Mesenchymal stem cell (in vitro differentiated cells and primary cell): Measurements from ENCODE around the gene HOMER3.
"Not testable (repeated sequence)": the region's sequence is repeated elsewhere in the genome, so short reads cannot be mapped to it uniquely, and the experiment has no call there.

ENCODE experiments used
- DNase-seq: peaks from one replicate; pipeline ENCODE4 v3.0.0-alpha.2; 2013
- H2AFZ ChIP-seq: one replicate; pipeline ENCODE4 v1.6.1; 2013; ENCODE audit warnings: low read depth, mild to moderate bottlenecking, control low read depth, inconsistent platforms, low read length, moderate library complexity
- H2AK5ac ChIP-seq: 2 replicates; pipeline ENCODE4 v1.6.1; 2013; ENCODE audit warnings: low read length, moderate library complexity, mild to moderate bottlenecking, inconsistent platforms; ENCODE audit not compliant: severe bottlenecking
- H2BK120ac ChIP-seq: one replicate; pipeline ENCODE4 v1.6.1; 2013; ENCODE audit warnings: low read depth, mild to moderate bottlenecking, inconsistent platforms, low read length, moderate library complexity
- H2BK12ac ChIP-seq, 2 experiments: one replicate each; pipeline ENCODE4 v1.6.1; 2013; ENCODE audit warnings: inconsistent platforms in 2 of 2, low read length in 2 of 2, mild to moderate bottlenecking in 2 of 2, moderate library complexity in 2 of 2, control low read depth in 1 of 2
- H2BK15ac ChIP-seq: one replicate; pipeline ENCODE4 v1.6.1; 2013; ENCODE audit warnings: mild to moderate bottlenecking, low read depth, inconsistent platforms; ENCODE audit not compliant: poor library complexity, severe bottlenecking
- H2BK5ac ChIP-seq: 2 replicates; pipeline ENCODE4 v1.6.1; 2013; ENCODE audit warnings: low read depth, mild to moderate bottlenecking, low read length, control low read depth, inconsistent platforms; ENCODE audit not compliant: poor library complexity, severe bottlenecking
- H3K14ac ChIP-seq, 2 experiments: one replicate each; pipeline ENCODE4 v1.6.1; 2013; ENCODE audit warnings: inconsistent platforms in 2 of 2, low read length in 2 of 2, control low read depth in 1 of 2, mild to moderate bottlenecking in 1 of 2, moderate library complexity in 1 of 2
- H3K18ac ChIP-seq, 2 experiments: one replicate each; pipeline ENCODE4 v1.6.1; 2013; ENCODE audit warnings: inconsistent platforms in 2 of 2, low read length in 2 of 2, control low read depth in 1 of 2, low read depth in 1 of 2, mild to moderate bottlenecking in 1 of 2
- H3K23ac ChIP-seq, 2 experiments: one replicate each; pipeline ENCODE4 v1.6.1; 2013; ENCODE audit warnings: inconsistent platforms in 2 of 2, low read length in 2 of 2, mild to moderate bottlenecking in 2 of 2, moderate library complexity in 2 of 2, control low read depth in 1 of 2
- H3K27ac ChIP-seq: 2 replicates; pipeline ENCODE4 v1.5.1; 2013; ENCODE audit warnings: mild to moderate bottlenecking, moderate library complexity, low read length, control low read depth, inconsistent platforms; ENCODE audit not compliant: poor library complexity, severe bottlenecking
- H3K27me3 ChIP-seq, 2 experiments: 2 replicates each; pipeline versions ENCODE4 v1.6.1 to v1.7.0; 2013; ENCODE audit warnings: low read length in 2 of 2, mild to moderate bottlenecking in 2 of 2, moderate library complexity in 2 of 2, control low read depth in 1 of 2, inconsistent platforms in 1 of 2; ENCODE audit not compliant: control insufficient read depth in 1 of 2, insufficient read depth in 1 of 2
- H3K36me3 ChIP-seq, 2 experiments: 2 replicates each; pipeline versions ENCODE4 v1.6.1 to v1.7.0; 2013; ENCODE audit warnings: low read length in 2 of 2, control low read depth in 1 of 2, inconsistent platforms in 1 of 2, low read depth in 1 of 2, mild to moderate bottlenecking in 1 of 2; ENCODE audit not compliant: insufficient read depth in 2 of 2, control insufficient read depth in 1 of 2
- H3K4ac ChIP-seq, 2 experiments: one replicate each; pipeline ENCODE4 v1.6.1; 2013; ENCODE audit warnings: inconsistent platforms in 2 of 2, low read length in 2 of 2, mild to moderate bottlenecking in 2 of 2, moderate library complexity in 2 of 2, control low read depth in 1 of 2, low read depth in 1 of 2
- H3K4me1 ChIP-seq: 2 replicates; pipeline ENCODE4 v1.6.1; 2013; ENCODE audit warnings: low read depth, low read length, control low read depth; ENCODE audit not compliant: control insufficient read depth, insufficient read depth
- H3K4me2 ChIP-seq: 2 replicates; pipeline ENCODE4 v1.6.1; 2013; ENCODE audit warnings: low read length, mild to moderate bottlenecking, inconsistent platforms; ENCODE audit not compliant: poor library complexity, severe bottlenecking
- H3K4me3 ChIP-seq, 2 experiments: 2 replicates each; pipeline versions ENCODE4 v1.5.1 to v1.7.0; 2013; ENCODE audit warnings: low read length in 2 of 2, mild to moderate bottlenecking in 2 of 2, control low read depth in 1 of 2, low read depth in 1 of 2; ENCODE audit not compliant: insufficient read depth in 1 of 2
- H3K79me1 ChIP-seq: replicated peaks from 2 replicates; pipeline ENCODE4 v1.6.1; 2013; ENCODE audit warnings: mild to moderate bottlenecking, control low read depth, low read length, inconsistent platforms; ENCODE audit not compliant: poor library complexity, severe bottlenecking
- H3K9ac ChIP-seq: 2 replicates; pipeline ENCODE4 v1.7.0; 2013; ENCODE audit warnings: mild to moderate bottlenecking, low read length, moderate library complexity
- H3K9me3 ChIP-seq: 2 replicates; pipeline ENCODE4 v1.7.0; 2013; ENCODE audit warnings: mild to moderate bottlenecking, low read length; ENCODE audit not compliant: control insufficient read depth
- H4K8ac ChIP-seq: one replicate; pipeline ENCODE4 v1.6.1; 2013; ENCODE audit warnings: inconsistent platforms, mild to moderate bottlenecking, low read length, moderate library complexity
- H4K91ac ChIP-seq: one replicate; pipeline ENCODE4 v1.6.1; 2013; ENCODE audit warnings: mild to moderate bottlenecking, low read length, inconsistent platforms
- WGBS: methylation state at CpG from one replicate; pipeline ENCODE4 v1.1.7; 2013; ENCODE audit warnings: mixed read lengths; 5-methylcytosine and 5-hydroxymethylcytosine counted together

Gene HOMER3

GRCh38 chr19:18904334-18905057 lies 36.5 kb downstream of the HOMER3 start:
- Histone ChIP-seq H3K27me3 (no peaks in the 10 kb centered on the region), H4K91ac (no peak overlapping the region), H3K4me2 (no peak overlapping the region), H2BK15ac (no peak overlapping the region), H3K4me3 (no peak overlapping the region), H2BK5ac (no peak overlapping the region), H2AFZ (no peak overlapping the region), H3K36me3 (peaks cover 81 to 86% of the 10 kb centered on the region in 2 experiments), H3K27ac (no peak overlapping the region), H3K9ac (no peak overlapping the region), H3K18ac (no peak overlapping the region), H2BK12ac (no peak overlapping the region), H2AK5ac (no peak overlapping the region), H3K9me3 (no peaks in the 10 kb centered on the region), H3K79me1 (peaks cover 37% of the 10 kb centered on the region), H3K14ac (no peak overlapping the region), H3K23ac (no peak overlapping the region), H3K4ac (no peak overlapping the region), H4K8ac (no peak overlapping the region), H3K4me1 (peaks cover 7% of the 10 kb centered on the region), H2BK120ac (no peak overlapping the region)
- WGBS: 93% methylated on average over 25 of the region's 25 CpGs
- DNase-seq: no peak

- Histone ChIP-seq H3K23ac (no peak overlapping the region), H2AFZ (no peak overlapping the region), H3K27me3 (no peaks in the 10 kb centered on the region), H2BK15ac (no peak overlapping the region), H3K36me3 (peaks cover 78 to 88% of the 10 kb centered on the region in 2 experiments), H3K79me1 (peaks cover 31% of the 10 kb centered on the region), H3K9me3 (no peaks in the 10 kb centered on the region), H3K4me3 (no peak overlapping the region), H3K14ac (no peak overlapping the region), H3K9ac (no peak overlapping the region), H3K18ac (no peak overlapping the region), H3K27ac (no peak overlapping the region), H4K8ac (no peak overlapping the region), H2AK5ac (no peak overlapping the region), H2BK12ac (no peak overlapping the region), H4K91ac (no peak overlapping the region), H2BK120ac (no peak overlapping the region), H3K4me2 (no peak overlapping the region), H3K4me1 (peaks cover 5% of the 10 kb centered on the region), H2BK5ac (no peak overlapping the region), H3K4ac (no peak overlapping the region)
- DNase-seq: no peak
- WGBS: 96% methylated on average over 29 of the region's 29 CpGs
These were observed 37.6 kb downstream of the HOMER3 start for GRCh38 chr19:18903156-18904037.

- H3K27me3 ChIP-seq, H2BK5ac ChIP-seq, DNase-seq, H4K8ac ChIP-seq, H2AFZ ChIP-seq, H2AK5ac ChIP-seq, H2BK15ac ChIP-seq, H3K4me2 ChIP-seq, H3K4me3 ChIP-seq, H4K91ac ChIP-seq, H3K9me3 ChIP-seq, H2BK12ac ChIP-seq, H3K23ac ChIP-seq, H3K9ac ChIP-seq, H3K18ac ChIP-seq, H3K4me1 ChIP-seq, H3K4ac ChIP-seq, H3K27ac ChIP-seq, H3K14ac ChIP-seq, H2BK120ac ChIP-seq: not testable (repeated sequence)
- 98% methylated on average over 4 of the region's 5 CpGs for WGBS
- Histone ChIP-seq H3K36me3 (peaks cover 72 to 85% of the 10 kb centered on the region in 2 experiments), H3K79me1 (peaks cover 26% of the 10 kb centered on the region)
These were observed 38.5 kb downstream of the HOMER3 start for GRCh38 chr19:18902519-18902918.

GRCh38 chr19:18901491-18901890 lies 39.5 kb downstream of the HOMER3 start:
- peaks cover 20% of the 10 kb centered on the region for H3K79me1 ChIP-seq
- no peak for DNase-seq
- no peak overlapping the region for H3K4ac ChIP-seq
- no peak overlapping the region for H3K23ac ChIP-seq
- no peak overlapping the region for H3K4me3 ChIP-seq
- H3K18ac ChIP-seq: no peak overlapping the region
- H2BK5ac ChIP-seq: no peak overlapping the region
- H3K9me3 ChIP-seq: no peaks in the 10 kb centered on the region
- no peak overlapping the region for H2AFZ ChIP-seq
- no peak overlapping the region for H2BK120ac ChIP-seq
- no peak overlapping the region for H3K27ac ChIP-seq
- H4K91ac ChIP-seq: no peak overlapping the region
- no peak overlapping the region for H2BK15ac ChIP-seq
- H2BK12ac ChIP-seq: no peak overlapping the region
- H2AK5ac ChIP-seq: no peak overlapping the region
- no peak overlapping the region for H4K8ac ChIP-seq
- 92% methylated on average over 6 of the region's 7 CpGs for WGBS
- peaks cover 6% of the 10 kb centered on the region for H3K4me1 ChIP-seq
- H3K14ac ChIP-seq: no peak overlapping the region
- H3K27me3 ChIP-seq: peaks cover 6 to 8% of the 10 kb centered on the region in 2 experiments
- H3K9ac ChIP-seq: no peak overlapping the region
- no peak overlapping the region for H3K4me2 ChIP-seq
- H3K36me3 ChIP-seq: peaks cover 64 to 75% of the 10 kb centered on the region in 2 experiments
